Endothelial cell of umbilical vein (primary cell): ENCODE data around the gene CKS1B. TPM values are rescaled to one million over a fixed set of nuclear protein-coding genes. Genes with fewer than 3 reads are reported as not detected.

Experiments
- microRNA-seq: library from miRNA; unstranded; fragments of <30 nt; microRNA quantifications from one replicate; pipeline ENCODE4 v1.2.0, GENCODE V29; 2021; ENCODE audit warnings: borderline number of aligned reads, borderline replicate concordance
- polyA plus RNA-seq, 4 experiments: library from polyadenylated mRNA; depleted of rRNA in 3 of 4; stranded (reverse) in 3 of 4; unstranded in 1 of 4; fragments of >200 nt; gene quantifications; 2 replicates each; pipeline versions ENCODE4 v1.2.1 to v1.2.3, GENCODE V29; 2011 to 2012; ENCODE audit warnings: missing spikeins in 1 of 4
- small RNA-seq: library from RNA; depleted of rRNA; stranded (forward); fragments of <200 nt; gene quantifications from one replicate; pipeline ENCODE3, GENCODE V24; 2012; ENCODE audit warnings: low replicate concordance, low read depth; ENCODE audit not compliant: insufficient read depth, insufficient read length
- total RNA-seq: library from RNA; stranded (reverse); gene quantifications from 2 replicates; pipeline ENCODE4 v1.2.3, GENCODE V29; 2021

Gene CKS1B
- total and polyA plus RNA-seq, 2 donors (not counting 3 experiments of a cell fraction or from before 2014, with no cell fraction given) = 126 to 280 TPM

Small RNA genes lying within 50 kb of the gene (microRNA-seq; reads per million reads assigned to microRNA genes)
- gene MIR4258 = not detected

Small RNA genes lying within 50 kb of the gene (small RNA-seq; reads per million reads assigned to genes)
- gene MIR4258 (not detected), gene RF00017 (not detected)

Other genes with a start within 250 kb of the CKS1B start
- gene KCNN3, start 104.4 kb upstream of the CKS1B start, total RNA-seq = 0.85 and 1.1 TPM in 2 replicates
- gene KCNN3, start 104.4 kb upstream of the CKS1B start, polyA plus RNA-seq = 0.41 and 0.91 TPM in 2 replicates
- gene PMVK, start 38.0 kb upstream of the CKS1B start, total RNA-seq = 22.6 and 23.0 TPM in 2 replicates
- gene PMVK, start 38.0 kb upstream of the CKS1B start, polyA plus RNA-seq = 24.0 and 32.7 TPM in 2 replicates
- 49.0 and 49.4 TPM in 2 replicates for gene PBXIP1, start 18.6 kb upstream of the CKS1B start, total RNA-seq
- 45.0 and 54.7 TPM in 2 replicates for gene PBXIP1, start 18.6 kb upstream of the CKS1B start, polyA plus RNA-seq
- gene PYGO2, start 12.9 kb upstream of the CKS1B start, total RNA-seq = 21.5 and 21.9 TPM in 2 replicates
- 19.3 and 19.5 TPM in 2 replicates for gene PYGO2, start 12.9 kb upstream of the CKS1B start, polyA plus RNA-seq
- 286 and 316 TPM in 2 replicates for gene SHC1, start 3.9 kb upstream of the CKS1B start, total RNA-seq
- gene SHC1, start 3.9 kb upstream of the CKS1B start, polyA plus RNA-seq = 324 and 379 TPM in 2 replicates
- gene FLAD1, start 8.7 kb downstream of the CKS1B start, total RNA-seq = 42.2 and 48.8 TPM in 2 replicates
- gene FLAD1, start 8.7 kb downstream of the CKS1B start, polyA plus RNA-seq = 59.1 and 66.8 TPM in 2 replicates
- gene LENEP, start 18.9 kb downstream of the CKS1B start, total RNA-seq = 0.64 and 0.88 TPM in 2 replicates
- not detected in 2 replicates for gene LENEP, start 18.9 kb downstream of the CKS1B start, polyA plus RNA-seq
- gene ZBTB7B, start 28.1 kb downstream of the CKS1B start, total RNA-seq = 20.0 and 24.0 TPM in 2 replicates
- 26.2 and 32.6 TPM in 2 replicates for gene ZBTB7B, start 28.1 kb downstream of the CKS1B start, polyA plus RNA-seq
- 0.23 and 0.51 TPM in 2 replicates for gene DCST2, start 59.1 kb downstream of the CKS1B start, total RNA-seq
- 0.29 and 0.73 TPM in 2 replicates for gene DCST2, start 59.1 kb downstream of the CKS1B start, polyA plus RNA-seq
- gene DCST1, start 59.1 kb downstream of the CKS1B start, total RNA-seq = not detected in 2 replicates
- gene DCST1, start 59.1 kb downstream of the CKS1B start, polyA plus RNA-seq = not detected in 2 replicates
- 268 and 299 TPM in 2 replicates for gene ADAM15, start 76.6 kb downstream of the CKS1B start, total RNA-seq
- gene ADAM15, start 76.6 kb downstream of the CKS1B start, polyA plus RNA-seq = 295 and 397 TPM in 2 replicates
- gene EFNA4, start 89.1 kb downstream of the CKS1B start, total RNA-seq = 16.5 and 17.5 TPM in 2 replicates
- 25.2 and 28.0 TPM in 2 replicates for gene EFNA4, start 89.1 kb downstream of the CKS1B start, polyA plus RNA-seq
- gene EFNA3, start 104.2 kb downstream of the CKS1B start, total RNA-seq = 2.2 TPM in 2 replicates
- gene EFNA3, start 104.2 kb downstream of the CKS1B start, polyA plus RNA-seq = 2.5 and 4.2 TPM in 2 replicates
- 107 and 111 TPM in 2 replicates for gene EFNA1, start 153.2 kb downstream of the CKS1B start, total RNA-seq
- 289 and 295 TPM in 2 replicates for gene EFNA1, start 153.2 kb downstream of the CKS1B start, polyA plus RNA-seq
- 29.5 and 30.8 TPM in 2 replicates for gene SLC50A1, start 161.2 kb downstream of the CKS1B start, total RNA-seq
- 66.1 and 70.4 TPM in 2 replicates for gene SLC50A1, start 161.2 kb downstream of the CKS1B start, polyA plus RNA-seq
- gene DPM3, start 165.8 kb downstream of the CKS1B start, total RNA-seq = 69.6 and 78.8 TPM in 2 replicates
- gene DPM3, start 165.8 kb downstream of the CKS1B start, polyA plus RNA-seq = 258 and 315 TPM in 2 replicates
- gene KRTCAP2, start 198.6 kb downstream of the CKS1B start, total RNA-seq = 170 and 207 TPM in 2 replicates
- 362 and 409 TPM in 2 replicates for gene KRTCAP2, start 198.6 kb downstream of the CKS1B start, polyA plus RNA-seq
- gene TRIM46, start 199.2 kb downstream of the CKS1B start, total RNA-seq = 9.6 and 10.0 TPM in 2 replicates
- gene TRIM46, start 199.2 kb downstream of the CKS1B start, polyA plus RNA-seq = 9.5 and 12.7 TPM in 2 replicates
- gene THBS3, start 233.2 kb downstream of the CKS1B start, total RNA-seq = 22.4 and 23.6 TPM in 2 replicates
- gene THBS3, start 233.2 kb downstream of the CKS1B start, polyA plus RNA-seq = 25.7 and 29.4 TPM in 2 replicates
- gene MTX1, start 234.0 kb downstream of the CKS1B start, total RNA-seq = 49.1 and 53.0 TPM in 2 replicates
- gene MTX1, start 234.0 kb downstream of the CKS1B start, polyA plus RNA-seq = 109 and 137 TPM in 2 replicates